HG02623 (cell line): ENCODE measurements around the gene HPSE2.

Source experiments
- ATAC-seq: cut with Tn5 transposase; IDR thresholded peaks from one replicate; pipeline ENCODE4 v1.9.1; 2021; ENCODE audit warnings: moderate library complexity; ENCODE audit not compliant: unreplicated experiment

The HPSE2 gene

GRCh38 chr10:98470850-98471249, 764.8 kb downstream of the HPSE2 start:
- no peak for ATAC-seq

GRCh38 chr10:98469001-98469931, 766.4 kb downstream of the HPSE2 start:
- ATAC-seq: no peak

- peak; percentile 91 for ATAC-seq
Measured at GRCh38 chr10:98467506-98468318, 767.9 kb downstream of the HPSE2 start.

GRCh38 chr10:98466861-98467505, 768.7 kb downstream of the HPSE2 start:
- no peak for ATAC-seq

- no peak for ATAC-seq
Measured at GRCh38 chr10:98465866-98466265, 769.8 kb downstream of the HPSE2 start.

- ATAC-seq: no peak
Measured at GRCh38 chr10:98463976-98464754, 771.5 kb downstream of the HPSE2 start.

- ATAC-seq: no peak
Measured at GRCh38 chr10:98463016-98463415, 772.6 kb downstream of the HPSE2 start.

- no peak for ATAC-seq
Measured at GRCh38 chr10:98461500-98461842, 774.2 kb downstream of the HPSE2 start.

GRCh38 chr10:98460837-98461499, 774.7 kb downstream of the HPSE2 start:
- no peak for ATAC-seq

- ATAC-seq: no peak
Measured at GRCh38 chr10:98458809-98459784, 776.6 kb downstream of the HPSE2 start.

GRCh38 chr10:98457721-98458120, 777.9 kb downstream of the HPSE2 start:
- no peak for ATAC-seq

GRCh38 chr10:98456686-98457482, 778.8 kb downstream of the HPSE2 start:
- no peak for ATAC-seq

- ATAC-seq: no peak
Measured at GRCh38 chr10:98456043-98456570, 779.5 kb downstream of the HPSE2 start.

- no peak for ATAC-seq
Measured at GRCh38 chr10:98453729-98454128, 781.9 kb downstream of the HPSE2 start.

- no peak for ATAC-seq
Measured at GRCh38 chr10:98450618-98451017, 785.0 kb downstream of the HPSE2 start.

GRCh38 chr10:98449287-98449686, 786.4 kb downstream of the HPSE2 start:
- ATAC-seq: no peak

GRCh38 chr10:98446661-98447221, 788.9 kb downstream of the HPSE2 start, which contains the start of gene HPS1:
TSS of gene HPS1 (minus strand) at chr10:98446935. CDS start at chr10:98443240, 3,695 bp downstream.
- ATAC-seq: peak; percentile 82
